ENCODE data around the gene IQCE. TPM values are rescaled to one million over a fixed set of nuclear protein-coding genes. Genes with fewer than 3 reads are reported as not detected.

Gene IQCE
- total and polyA plus RNA-seq, 11 donors = 5.0 to 14.1 (median 10.3) TPM

DNA sequence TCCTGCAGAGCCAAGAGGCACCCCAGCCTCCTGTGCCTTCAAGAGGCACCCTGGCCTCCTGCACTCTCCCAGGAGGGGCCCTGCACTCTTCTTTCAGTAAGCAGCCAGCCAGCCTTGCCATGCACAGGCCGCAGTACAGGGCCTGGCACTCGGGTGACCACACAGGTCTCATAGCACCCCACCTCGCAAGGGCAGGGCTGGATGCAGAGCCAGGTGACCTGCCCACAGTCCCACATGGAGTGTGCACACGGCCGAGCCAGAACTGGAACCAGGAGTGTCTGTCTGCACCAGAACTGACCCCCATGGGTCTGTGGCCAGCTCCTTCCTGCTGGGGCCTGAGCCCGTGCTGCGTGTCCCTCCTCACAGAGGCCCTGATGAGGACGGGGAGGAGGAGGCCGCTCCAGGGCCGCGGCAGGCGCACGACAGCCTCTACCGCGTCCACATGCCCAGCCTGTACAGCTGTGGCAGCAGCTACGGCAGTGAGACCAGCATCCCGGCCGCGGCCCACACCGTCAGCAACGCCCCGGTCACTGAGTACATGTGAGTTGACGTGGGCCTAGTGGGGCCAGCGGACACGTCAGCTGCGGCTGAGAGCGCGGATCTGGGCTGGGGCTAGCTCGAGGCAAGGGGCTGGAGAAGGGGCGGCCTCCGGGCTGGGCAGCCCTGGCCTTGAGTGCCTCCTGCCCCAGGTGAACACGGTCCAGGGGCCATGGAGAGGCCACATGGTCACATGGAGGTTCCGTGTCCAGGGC is 99.3 kb downstream of the IQCE start:
- TF ChIP-seq, protein P1, sequence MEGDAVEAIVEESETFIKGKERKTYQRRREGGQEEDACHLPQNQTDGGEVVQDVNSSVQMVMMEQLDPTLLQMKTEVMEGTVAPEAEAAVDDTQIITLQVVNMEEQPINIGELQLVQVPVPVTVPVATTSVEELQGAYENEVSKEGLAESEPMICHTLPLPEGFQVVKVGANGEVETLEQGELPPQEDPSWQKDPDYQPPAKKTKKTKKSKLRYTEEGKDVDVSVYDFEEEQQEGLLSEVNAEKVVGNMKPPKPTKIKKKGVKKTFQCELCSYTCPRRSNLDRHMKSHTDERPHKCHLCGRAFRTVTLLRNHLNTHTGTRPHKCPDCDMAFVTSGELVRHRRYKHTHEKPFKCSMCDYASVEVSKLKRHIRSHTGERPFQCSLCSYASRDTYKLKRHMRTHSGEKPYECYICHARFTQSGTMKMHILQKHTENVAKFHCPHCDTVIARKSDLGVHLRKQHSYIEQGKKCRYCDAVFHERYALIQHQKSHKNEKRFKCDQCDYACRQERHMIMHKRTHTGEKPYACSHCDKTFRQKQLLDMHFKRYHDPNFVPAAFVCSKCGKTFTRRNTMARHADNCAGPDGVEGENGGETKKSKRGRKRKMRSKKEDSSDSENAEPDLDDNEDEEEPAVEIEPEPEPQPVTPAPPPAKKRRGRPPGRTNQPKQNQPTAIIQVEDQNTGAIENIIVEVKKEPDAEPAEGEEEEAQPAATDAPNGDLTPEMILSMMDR (IDR thresholded peaks at IDR 0.05) = no peak
- no peak for TF ChIP-seq POLR2A (IDR thresholded peaks at IDR 0.05)
- no peak overlapping the region for H3K4me3 ChIP-seq
- no peaks in the 10 kb centered on the region for H3K9me3 ChIP-seq
- DNase-seq (peak in 2 of 5 donors; percentile 20 to 62), ATAC-seq (no peak)
- H3K27ac ChIP-seq = no peak overlapping the region
- peaks cover 0 to 83% (median 11%) of the 10 kb centered on the region in 9 donors for H3K36me3 ChIP-seq
- no peaks in the 10 kb centered on the region for H3K27me3 ChIP-seq
- WGBS, 4 donors = 90 to 97% (median 93%) methylated on average over 4 to 33 of the region's 33 CpGs
- peaks cover 0 to 10% (median 6%) of the 10 kb centered on the region in 12 donors for H3K4me1 ChIP-seq
- intact Hi-C loops (cut with DNase I) = loop anchor here in 1 of 10 donors (5.0 kb wide), 1 partner anchor 46 kb away; no protein-coding TSS in a partner anchor

DNA sequence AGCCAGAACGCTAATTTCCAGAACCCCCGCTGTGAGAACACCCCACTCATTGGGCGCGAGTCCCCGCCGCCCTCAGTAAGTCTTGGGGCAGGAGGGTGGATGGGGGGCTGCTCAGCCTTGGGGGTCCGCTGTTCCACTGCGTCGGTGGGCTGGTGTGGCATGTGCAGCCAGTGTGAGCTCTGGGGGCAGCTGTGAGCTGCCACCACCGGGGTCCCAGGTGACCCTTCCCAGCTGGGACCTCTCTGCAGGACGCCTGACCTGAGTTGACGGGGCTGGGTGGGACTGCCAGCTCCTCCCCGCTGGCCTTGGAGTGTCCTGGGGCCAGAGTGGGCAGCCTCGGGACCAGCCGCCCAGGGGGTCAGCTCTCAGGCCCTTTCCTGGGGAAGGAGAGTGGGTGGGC is 100.2 kb downstream of the IQCE start:
- ATAC-seq (no peak), DNase-seq (peak in 2 of 5 donors; percentile 25 to 56)
- Histone ChIP-seq H3K27me3 (no peaks in the 10 kb centered on the region), H3K9me3 (no peaks in the 10 kb centered on the region), H3K4me1 (peaks cover 0 to 18% (median 15%) of the 10 kb centered on the region in 12 donors), H3K36me3 (peaks cover 0 to 76% (median 11%) of the 10 kb centered on the region in 9 donors), H3K4me3 (no peak overlapping the region), H3K27ac (no peak overlapping the region)
- intact Hi-C loops (cut with DNase I) = loop anchor here in 1 of 10 donors (5.0 kb wide), 1 partner anchor 47 kb away; no protein-coding TSS in a partner anchor
- WGBS, 4 donors = 66 to 94% (median 93%) methylated on average over 3 to 15 of the region's 15 CpGs
- TF ChIP-seq POLR2A (IDR thresholded peaks at IDR 0.05) = no peak
- TF ChIP-seq, protein P1 (IDR thresholded peaks at IDR 0.05) = no peak

DNA sequence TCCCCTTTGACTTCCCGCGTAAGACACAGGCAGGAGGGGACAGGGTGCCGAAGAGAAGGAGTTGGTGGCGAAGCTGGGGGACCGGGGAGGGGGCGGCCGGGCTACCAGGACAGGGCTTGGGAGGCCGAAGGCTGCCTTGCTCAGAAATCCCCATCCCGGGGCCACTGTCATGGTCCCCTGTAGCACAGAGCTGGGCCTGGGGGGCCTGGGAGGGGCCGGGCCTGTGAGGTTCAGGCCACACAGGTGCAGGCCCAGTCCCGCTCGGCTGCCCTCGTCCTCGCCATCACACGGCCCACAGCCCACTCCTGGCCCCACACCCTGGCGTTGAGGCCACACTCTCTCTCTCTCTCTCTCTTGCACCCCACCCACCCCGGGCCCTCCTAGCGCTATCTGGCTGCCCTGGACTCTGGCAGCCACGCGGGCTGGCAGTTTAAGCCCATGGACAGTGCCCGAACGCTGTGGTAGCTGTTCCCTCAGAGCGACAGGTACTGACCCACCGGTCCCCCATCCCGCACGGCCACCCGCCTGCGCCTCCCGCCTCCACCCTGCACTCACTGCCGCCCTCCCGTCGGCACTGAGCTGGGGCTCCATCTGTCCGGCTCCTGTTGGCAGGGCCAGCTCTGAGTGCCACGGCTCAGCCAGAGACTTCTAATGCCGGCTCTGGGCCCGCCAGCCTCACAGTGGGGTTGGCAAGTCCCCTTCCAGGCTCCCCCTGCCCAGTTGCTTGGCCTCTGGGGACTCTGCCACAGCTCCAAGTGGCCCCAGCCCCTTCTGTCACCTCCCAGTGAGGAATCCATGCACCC is 101.0 kb downstream of the IQCE start:
- ATAC-seq (no peak), DNase-seq (peak in 2 of 5 donors; percentile 22 to 58)
- TF ChIP-seq, protein P1 (IDR thresholded peaks at IDR 0.05) = no peak
- no peak for TF ChIP-seq POLR2A (IDR thresholded peaks at IDR 0.05)
- Histone ChIP-seq H3K36me3 (peaks cover 0 to 68% (median 11%) of the 10 kb centered on the region in 9 donors), H3K4me1 (peaks cover 0 to 25% (median 16%) of the 10 kb centered on the region in 12 donors), H3K27me3 (no peaks in the 10 kb centered on the region), H3K27ac (no peak overlapping the region), H3K9me3 (no peaks in the 10 kb centered on the region), H3K4me3 (no peak overlapping the region)
- 87 to 92% (median 89%) methylated on average over 28 to 36 of the region's 36 CpGs for WGBS, 4 donors
- intact Hi-C loops (cut with DNase I) = loop anchor here in 5 of 10 donors (5.0 to 10.0 kb wide), 4 partner anchors 47 to 92 kb away; no protein-coding TSS in a partner anchor
